ENCODE results near the gene BFSP1. TPM values are rescaled to one million over a fixed set of nuclear protein-coding genes. Genes with fewer than 3 reads are reported as not detected.

BFSP1 gene
- total and polyA plus RNA-seq, 2 donors from 2014 or later = 1.3 to 2.1 TPM

- no peaks in the 10 kb centered on the region for H3K4me1 ChIP-seq (ENCODE audit: control insufficient read depth in 2 of 3, insufficient read depth in 2 of 3, low read depth in 1 of 3, low read length in 3 of 3)
Observed at GRCh38 chr20:17520583-17520982, 10.6 kb downstream of the BFSP1 start.

GRCh38 chr20:17519606-17520285 lies 11.4 kb downstream of the BFSP1 start:
- DNase-seq = no peak
- H3K4me1 ChIP-seq (ENCODE audit: control insufficient read depth in 2 of 3, insufficient read depth in 2 of 3, low read depth in 1 of 3, low read length in 3 of 3) = no peaks in the 10 kb centered on the region
- H3K27ac ChIP-seq (ENCODE audit: low read depth in 2 of 2, low read length in 2 of 2) = no peak overlapping the region
- H3K4me3 ChIP-seq (ENCODE audit: low read length in 3 of 3) = no peak overlapping the region
- TF ChIP-seq CTCF (IDR thresholded peaks at IDR 0.05; ENCODE audit: borderline replicate concordance, extremely low read depth, insufficient read depth) = no peak
- intact Hi-C loops (cut with DNase I) = no loop called here
- no peaks in the 10 kb centered on the region for H3K9me3 ChIP-seq (ENCODE audit: control insufficient read depth in 2 of 3, insufficient read depth in 1 of 3, low read length in 3 of 3)
- H3K27me3 ChIP-seq (ENCODE audit: control insufficient read depth, insufficient read depth, low read length) = no peaks in the 10 kb centered on the region
- H3K36me3 ChIP-seq (ENCODE audit: control insufficient read depth in 2 of 3, insufficient read depth in 3 of 3, low read length in 3 of 3) = no peaks in the 10 kb centered on the region
- H3K9ac ChIP-seq (ENCODE audit: low read length in 3 of 3) = no peak overlapping the region
- no peak for FAIRE-seq

More at GRCh38 chr20:17520583-17520982, 10.6 kb downstream of the BFSP1 start:
- intact Hi-C loops (cut with DNase I) = no loop called here
- FAIRE-seq (no peak), DNase-seq (no peak)
- H3K27me3 ChIP-seq (ENCODE audit: control insufficient read depth, insufficient read depth, low read length) = no peaks in the 10 kb centered on the region
- H3K27ac ChIP-seq (ENCODE audit: low read depth in 2 of 2, low read length in 2 of 2) = no peak overlapping the region
- H3K36me3 ChIP-seq (ENCODE audit: control insufficient read depth in 2 of 3, insufficient read depth in 3 of 3, low read length in 3 of 3) = no peaks in the 10 kb centered on the region
- no peak for TF ChIP-seq CTCF (IDR thresholded peaks at IDR 0.05; ENCODE audit: borderline replicate concordance, extremely low read depth, insufficient read depth)
- no peak overlapping the region for H3K4me3 ChIP-seq (ENCODE audit: low read length in 3 of 3)
- H3K9ac ChIP-seq (ENCODE audit: low read length in 3 of 3) = no peak overlapping the region
- H3K9me3 ChIP-seq (ENCODE audit: control insufficient read depth in 2 of 3, insufficient read depth in 1 of 3, low read length in 3 of 3) = no peaks in the 10 kb centered on the region

DNA sequence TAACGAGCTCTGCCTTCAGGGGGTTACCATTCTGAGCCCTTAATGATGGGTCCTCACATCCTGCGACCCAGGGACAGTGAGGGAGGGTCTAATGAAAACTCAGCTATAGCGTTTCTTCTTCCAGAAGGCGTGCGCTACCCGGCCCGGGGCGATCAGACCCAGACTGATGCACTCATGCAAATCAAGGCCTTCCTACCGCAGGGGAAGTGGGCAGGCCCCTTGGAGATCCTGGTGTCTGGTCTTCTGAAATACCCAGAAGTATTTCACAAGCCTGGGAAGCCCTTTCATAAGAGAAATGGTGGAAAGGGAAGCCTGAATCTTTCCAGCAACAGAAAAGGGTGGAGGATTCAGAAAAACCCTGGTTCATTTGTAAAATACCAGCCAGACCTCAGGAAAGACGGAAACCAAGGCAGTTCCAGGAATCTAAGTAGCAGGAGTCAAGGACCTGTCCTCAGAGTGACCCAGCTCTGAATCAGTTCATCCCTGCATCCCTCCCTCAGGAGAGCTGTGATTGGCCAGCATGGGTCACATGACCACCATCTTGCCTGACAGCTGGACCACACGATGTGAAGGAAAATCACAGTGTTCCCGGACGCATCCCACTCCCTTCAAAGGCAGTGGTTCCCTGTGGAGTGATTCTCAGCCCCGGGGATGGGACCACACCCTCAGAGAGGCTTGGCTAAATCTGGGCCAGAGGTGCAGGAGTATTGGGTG lies 12.7 kb downstream of the BFSP1 start:
- no peaks in the 10 kb centered on the region for H3K4me1 ChIP-seq (ENCODE audit: control insufficient read depth in 2 of 3, insufficient read depth in 2 of 3, low read depth in 1 of 3, low read length in 3 of 3)
- no peak overlapping the region for H3K4me3 ChIP-seq (ENCODE audit: low read length in 3 of 3)
- no peak for TF ChIP-seq CTCF (IDR thresholded peaks at IDR 0.05; ENCODE audit: borderline replicate concordance, extremely low read depth, insufficient read depth)
- no peak overlapping the region for H3K9ac ChIP-seq (ENCODE audit: low read length in 3 of 3)
- no peaks in the 10 kb centered on the region for H3K9me3 ChIP-seq (ENCODE audit: control insufficient read depth in 2 of 3, insufficient read depth in 1 of 3, low read length in 3 of 3)
- intact Hi-C loops (cut with DNase I) = no loop called here
- DNase-seq = no peak
- no peak for FAIRE-seq
- no peaks in the 10 kb centered on the region for H3K27me3 ChIP-seq (ENCODE audit: control insufficient read depth, insufficient read depth, low read length)
- no peak overlapping the region for H3K27ac ChIP-seq (ENCODE audit: low read depth in 2 of 2, low read length in 2 of 2)
- H3K36me3 ChIP-seq (ENCODE audit: control insufficient read depth in 2 of 3, insufficient read depth in 3 of 3, low read length in 3 of 3) = no peaks in the 10 kb centered on the region

Data from kidney (tissue), 14 donors.